H1 (cell line): Measurements from ENCODE around the gene PAX7. TPM values are rescaled to one million over a fixed set of nuclear protein-coding genes. Genes with fewer than 3 reads are reported as not detected.

Experiments
- CTCF ChIA-PET: fragments of 300-600 bp; sonication (Branson Sonifier 250); formaldehyde crosslinking; loops from one replicate; lab custom pipeline; 2021; ENCODE audit not compliant: partially characterized antibody; lab: Charles Lee
- POLR2A ChIA-PET: fragments of 300-600 bp; sonication (Branson Sonifier 250); formaldehyde crosslinking; loops from one replicate; lab custom pipeline; 2021; ENCODE audit warnings: inconsistent platforms; ENCODE audit not compliant: partially characterized antibody; lab: Charles Lee
- DNase-seq, 2 experiments: peaks; one replicate each; pipeline versions ENCODE4 v3.0.0 to v3.0.0-alpha.2; 2010 to 2022; ENCODE audit warnings: low spot score in 2 of 2, low read depth in 1 of 2, mixed read lengths in 1 of 2
- FAIRE-seq: peaks from 2 replicates; lab custom pipeline; 2011; peaks lifted over from hg19 to GRCh38; lab: Jason Lieb, UNC
- H2AFZ ChIP-seq: 2 replicates; pipeline ENCODE4 v1.8.1; 2012; ENCODE audit warnings: low read length, inconsistent platforms
- H2AK5ac ChIP-seq: 2 replicates; pipeline ENCODE4 v1.6.1; 2013; ENCODE audit warnings: low read depth, low read length
- H2BK120ac ChIP-seq: replicated peaks from 2 replicates; pipeline ENCODE3; 2013; ENCODE audit warnings: low read depth, low read length, inconsistent platforms
- H2BK12ac ChIP-seq: 2 replicates; pipeline ENCODE4 v1.6.1; 2013; ENCODE audit warnings: low read depth, low read length
- H2BK15ac ChIP-seq: 2 replicates; pipeline ENCODE4 v1.6.1; 2013; ENCODE audit warnings: low read length
- H2BK20ac ChIP-seq: 2 replicates; pipeline ENCODE4 v1.6.1; 2013; ENCODE audit warnings: low read length
- H2BK5ac ChIP-seq: 2 replicates; pipeline ENCODE4 v1.6.1; 2013; ENCODE audit warnings: low read depth, low read length
- H3K14ac ChIP-seq: 2 replicates; pipeline ENCODE4 v1.6.1; 2013; ENCODE audit warnings: inconsistent platforms; ENCODE audit not compliant: insufficient read length
- H3K18ac ChIP-seq: 2 replicates; pipeline ENCODE4 v1.6.1; 2013; ENCODE audit warnings: low read length; ENCODE audit errors: extremely low read depth
- H3K23ac ChIP-seq: 2 replicates; pipeline ENCODE4 v1.6.1; 2013; ENCODE audit warnings: inconsistent platforms; ENCODE audit not compliant: insufficient read length
- H3K23me2 ChIP-seq: 2 replicates; pipeline ENCODE4 v1.6.1; 2013; ENCODE audit warnings: low read depth, low read length
- H3K27ac ChIP-seq: 2 replicates; pipeline ENCODE4 v1.6.1; 2011; ENCODE audit warnings: low read depth, low read length, inconsistent platforms
- H3K27me3 ChIP-seq, 4 experiments: replicated peaks in 1 of 4; 1 replicate in 1 of 4; 2 replicates in 3 of 4; pipeline versions ENCODE4 v1.6.1 to v1.8.1; 2011 to 2013; ENCODE audit warnings: low read length in 3 of 4, mild to moderate bottlenecking in 3 of 4, inconsistent platforms in 2 of 4, mixed read lengths in 2 of 4, moderate library complexity in 1 of 4; ENCODE audit not compliant: control insufficient read depth in 3 of 4, insufficient read depth in 3 of 4; ENCODE audit errors: extremely low read depth in 1 of 4
- H3K36me3 ChIP-seq, 4 experiments: 2 replicates each; pipeline versions ENCODE4 v1.6.1 to v1.8.1; 2011 to 2013; ENCODE audit warnings: mild to moderate bottlenecking in 4 of 4, low read length in 3 of 4, moderate library complexity in 2 of 4, control low read depth in 1 of 4, inconsistent platforms in 1 of 4; ENCODE audit not compliant: insufficient read depth in 4 of 4, control insufficient read depth in 2 of 4
- H3K4ac ChIP-seq: replicated peaks from 2 replicates; pipeline ENCODE3; 2013; ENCODE audit warnings: low read length, low read depth, mixed read lengths, inconsistent platforms; ENCODE audit not compliant: insufficient read length
- H3K4me1 ChIP-seq, 4 experiments: replicated peaks in 1 of 4; 1 replicate in 1 of 4; 2 replicates in 3 of 4; pipeline versions ENCODE4 v1.6.1 to v1.8.1; 2011 to 2013; ENCODE audit warnings: low read length in 3 of 4, inconsistent platforms in 2 of 4, mixed read lengths in 1 of 4; ENCODE audit not compliant: insufficient read depth in 4 of 4, control insufficient read depth in 3 of 4
- H3K4me2 ChIP-seq, 2 experiments: 2 replicates each; pipeline versions ENCODE4 v1.6.1 to v1.8.1; 2011 to 2013; ENCODE audit warnings: low read depth in 2 of 2, low read length in 2 of 2, control low read depth in 1 of 2, inconsistent platforms in 1 of 2, mild to moderate bottlenecking in 1 of 2; ENCODE audit not compliant: insufficient read depth in 1 of 2
- H3K4me3 ChIP-seq, 4 experiments: fragments of 200-600, 300-600 bp in 1 of 4; sonication (generic), shearing (Covaris generic), sonication (Bioruptor Twin) in 1 of 4; 2 replicates each; pipeline versions ENCODE4 v1.5.1 to v1.8.1; 2011 to 2016; ENCODE audit warnings: low read length in 4 of 4, low read depth in 3 of 4, control low read depth in 2 of 4, inconsistent platforms in 2 of 4, mild to moderate bottlenecking in 2 of 4, mixed read lengths in 1 of 4, moderate library complexity in 1 of 4; ENCODE audit not compliant: insufficient read depth in 2 of 4; ENCODE audit errors: extremely low read depth in 1 of 4
- H3K56ac ChIP-seq: replicated peaks from 2 replicates; pipeline ENCODE3; 2013; ENCODE audit warnings: low read depth, mild to moderate bottlenecking, mixed read lengths, low read length, inconsistent platforms; ENCODE audit not compliant: insufficient read length
- H3K79me1 ChIP-seq: 2 replicates; pipeline ENCODE4 v1.6.1; 2013; ENCODE audit warnings: low read depth, low read length, control low read depth
- H3K79me2 ChIP-seq, 2 experiments: 2 replicates each; pipeline versions ENCODE4 v1.6.1 to v1.8.1; 2012 to 2013; ENCODE audit warnings: low read length in 2 of 2, mild to moderate bottlenecking in 2 of 2, inconsistent platforms in 1 of 2; ENCODE audit not compliant: insufficient read depth in 2 of 2, control insufficient read depth in 1 of 2
- H3K9ac ChIP-seq, 4 experiments: replicated peaks in 1 of 4; 1 replicate in 1 of 4; 2 replicates in 3 of 4; pipeline versions ENCODE4 v1.6.1 to v1.8.1; 2011 to 2013; ENCODE audit warnings: low read depth in 3 of 4, low read length in 3 of 4, control low read depth in 2 of 4, mild to moderate bottlenecking in 2 of 4, moderate library complexity in 2 of 4, inconsistent platforms in 1 of 4; ENCODE audit errors: extremely low read depth in 1 of 4
- H3K9me3 ChIP-seq, 2 experiments: 2 replicates each; pipeline versions ENCODE4 v1.6.1 to v1.8.1; 2012 to 2013; ENCODE audit warnings: mild to moderate bottlenecking in 2 of 2, moderate library complexity in 2 of 2, control low read depth in 1 of 2, inconsistent platforms in 1 of 2, low read depth in 1 of 2, low read length in 1 of 2, mixed read lengths in 1 of 2; ENCODE audit not compliant: insufficient read depth in 2 of 2
- H4K20me1 ChIP-seq, 2 experiments: replicated peaks in 1 of 2; 2 replicates each; pipeline versions ENCODE3 to v1.8.1; 2011 to 2013; ENCODE audit warnings: inconsistent platforms in 2 of 2, low read length in 2 of 2, mild to moderate bottlenecking in 1 of 2; ENCODE audit not compliant: insufficient read depth in 2 of 2, control insufficient read depth in 1 of 2
- H4K5ac ChIP-seq: 2 replicates; pipeline ENCODE4 v1.6.1; 2013; ENCODE audit warnings: low read length, low read depth, mixed read lengths, inconsistent platforms; ENCODE audit not compliant: insufficient read length
- H4K8ac ChIP-seq: 2 replicates; pipeline ENCODE4 v1.8.0; 2013; ENCODE audit warnings: mild to moderate bottlenecking, moderate library complexity, low read length, inconsistent platforms; ENCODE audit not compliant: insufficient read depth; ENCODE audit errors: extremely low read depth
- H4K91ac ChIP-seq: replicated peaks from 2 replicates; pipeline ENCODE3; 2013; ENCODE audit warnings: low read length, mixed read lengths, inconsistent platforms; ENCODE audit not compliant: insufficient read length
- GABPA ChIP-seq: IDR thresholded peaks from 2 replicates; pipeline ENCODE4 v1.6.1; 2011; ENCODE audit warnings: mild to moderate bottlenecking, low read length, moderate library complexity, borderline replicate concordance; ENCODE audit not compliant: insufficient read depth
- HDAC2 ChIP-seq, 2 experiments: fragments of 300-600 bp in 1 of 2; sonication (generic) in 1 of 2; IDR thresholded peaks; 2 replicates each; pipeline ENCODE4 v1.6.1; 2011 to 2012; ENCODE audit warnings: low read depth in 2 of 2, low read length in 2 of 2, mild to moderate bottlenecking in 2 of 2, moderate library complexity in 2 of 2, borderline replicate concordance in 1 of 2, inconsistent platforms in 1 of 2
- MAFK ChIP-seq: IDR thresholded peaks from 2 replicates; pipeline ENCODE4 v1.6.1; 2012; ENCODE audit warnings: low read depth, mild to moderate bottlenecking, improper control_type of control experiment, low read length
- PHF8 ChIP-seq: fragments of 200-600 bp; sonication (generic); conservative IDR thresholded peaks from 2 replicates; pipeline ENCODE4 v1.7.1; 2012; ENCODE audit warnings: low read depth, mild to moderate bottlenecking, inconsistent platforms, low read length, moderate library complexity
- RNF2 ChIP-seq: fragments of 200-900, 300-1000 bp; sonication (generic); IDR thresholded peaks from 2 replicates; pipeline ENCODE4 v1.7.1; 2016; ENCODE audit warnings: borderline replicate concordance, low read depth, mild to moderate bottlenecking, antibody characterized with exemption, low read length; ENCODE audit not compliant: poor library complexity, severe bottlenecking; ENCODE audit errors: missing control alignments
- SP1 ChIP-seq: IDR thresholded peaks from 2 replicates; pipeline ENCODE4 v1.6.1; 2011; ENCODE audit warnings: low read depth, low read length
- SP2 ChIP-seq: IDR thresholded peaks from 2 replicates; pipeline ENCODE4 v1.6.1; 2012; ENCODE audit warnings: mild to moderate bottlenecking, low read length, inconsistent platforms
- SP4 ChIP-seq: IDR thresholded peaks from 2 replicates; pipeline ENCODE4 v1.6.1; 2012; ENCODE audit warnings: low read length, inconsistent platforms
- WGBS, 2 experiments: shearing (Covaris generic) in 1 of 2; methylation state at CpG; one replicate each; pipeline versions ENCODE4 v1.1.6 to v1.1.7; 2013 to 2015; ENCODE audit warnings: low lambda C conversion rate in 2 of 2, mixed read lengths in 2 of 2, inconsistent platforms in 1 of 2, low coverage in 1 of 2, missing lambda C conversion rate in 1 of 2; ENCODE audit not compliant: insufficient replicate concordance in 2 of 2, insufficient coverage in 1 of 2, insufficient read length in 1 of 2; ENCODE audit errors: extremely low coverage in 1 of 2, missing lambda C conversion rate in 1 of 2; 5-methylcytosine and 5-hydroxymethylcytosine counted together
- polyA plus RNA-seq, 7 experiments: library from polyadenylated mRNA; depleted of rRNA in 3 of 7; stranded (reverse) in 5 of 7; unstranded in 2 of 7; fragments of >200 nt in 5 of 7; fragments of 200-250 nt in 2 of 7; gene quantifications; 1 replicate in 5 of 7; 2 replicates in 1 of 7; 4 replicates in 1 of 7; pipeline versions ENCODE4 v1.2.1 to v1.2.3, GENCODE V29; 2011 to 2013; ENCODE audit warnings: missing spikeins in 2 of 7, mixed read lengths in 2 of 7
- total RNA-seq: library from RNA; stranded (reverse); fragmentation: NEBNext Ultra II Directional; extraction: Animal tissue kit (Norgen Biotek cat#: 25700); gene quantifications from 2 replicates; pipeline ENCODE4 v1.2.1, GENCODE V29; 2021
- TF ChIP-seq, protein P1 (sequence below): IDR thresholded peaks from 2 replicates; pipeline ENCODE4 v1.6.1; 2012; ENCODE audit warnings: inconsistent platforms
- TF ChIP-seq, protein P2 (sequence below): IDR thresholded peaks from 2 replicates; pipeline ENCODE4 v1.6.1; 2012; ENCODE audit warnings: low read length, inconsistent platforms

PAX7 gene
- total and polyA plus RNA-seq, 2 of the 8 experiments (the other 6 are each of a cell fraction or from before 2014, with no cell fraction given) = not detected

GRCh38 chr1:18792747-18793146, 162.1 kb downstream of the PAX7 start:
- Histone ChIP-seq H2AFZ (no peak overlapping the region), H2AK5ac (no peak overlapping the region), H3K79me1 (no peaks in the 10 kb centered on the region), H3K27ac (no peak overlapping the region), H4K8ac (no peak overlapping the region), H3K9ac (no peak overlapping the region), H3K4ac (no peak overlapping the region), H2BK20ac (no peak overlapping the region), H2BK15ac (no peak overlapping the region), H3K36me3 (no peaks in the 10 kb centered on the region), H3K56ac (no peak overlapping the region), H3K9me3 (no peaks in the 10 kb centered on the region), H3K23ac (no peak overlapping the region), H3K79me2 (no peaks in the 10 kb centered on the region), H2BK5ac (no peak overlapping the region), H3K14ac (no peak overlapping the region), H2BK120ac (no peak overlapping the region), H3K4me3 (no peak overlapping the region), H3K23me2 (no peaks in the 10 kb centered on the region), H3K27me3 (peaks cover 0 to 4% (median 0%) of the 10 kb centered on the region in 4 experiments; a peak in 3 of 7 replicates), H4K5ac (no peak overlapping the region), H3K4me2 (no peak overlapping the region), H2BK12ac (no peak overlapping the region; the same call in 1 of the 2 replicates), H3K4me1 (peaks cover 3 to 12% (median 7%) of the 10 kb centered on the region in 4 experiments; a peak in 6 of 7 replicates), H4K91ac (no peak overlapping the region), H3K18ac (no peak overlapping the region), H4K20me1 (no peaks in the 10 kb centered on the region)
- ChIA-PET CTCF (interaction anchor here (1.0 to 5.2 kb wide), 7 partner anchors 8 to 196 kb away, joined by 3 to 23 read pairs (median 3); no protein-coding TSS in a partner anchor), POLR2A (interaction anchor here (1.1 to 1.3 kb wide), 2 partner anchors 8 to 14 kb away, joined by 3 read pairs; no protein-coding TSS in a partner anchor)
- DNase-seq = no peak
- no peak for FAIRE-seq
- WGBS, 2 experiments = 74% methylated on average over 3 of the region's 3 CpGs; no CpG with 5 or more reads in 1 of the 2 experiments
- TF ChIP-seq, protein P1, sequence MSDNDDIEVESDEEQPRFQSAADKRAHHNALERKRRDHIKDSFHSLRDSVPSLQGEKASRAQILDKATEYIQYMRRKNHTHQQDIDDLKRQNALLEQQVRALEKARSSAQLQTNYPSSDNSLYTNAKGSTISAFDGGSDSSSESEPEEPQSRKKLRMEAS = no peak
- TF ChIP-seq SP4 (no peak), GABPA (no peak), SP2 (no peak), MAFK (no peak), RNF2 (no peak), PHF8 (no peak), HDAC2 (IDR thresholded peaks at IDR 0.05; ENCODE audit: borderline replicate concordance in 1 of 2, low read depth in 2 of 2, low read length in 2 of 2) (no peak), SP1 (no peak)
- TF ChIP-seq, protein P2, sequence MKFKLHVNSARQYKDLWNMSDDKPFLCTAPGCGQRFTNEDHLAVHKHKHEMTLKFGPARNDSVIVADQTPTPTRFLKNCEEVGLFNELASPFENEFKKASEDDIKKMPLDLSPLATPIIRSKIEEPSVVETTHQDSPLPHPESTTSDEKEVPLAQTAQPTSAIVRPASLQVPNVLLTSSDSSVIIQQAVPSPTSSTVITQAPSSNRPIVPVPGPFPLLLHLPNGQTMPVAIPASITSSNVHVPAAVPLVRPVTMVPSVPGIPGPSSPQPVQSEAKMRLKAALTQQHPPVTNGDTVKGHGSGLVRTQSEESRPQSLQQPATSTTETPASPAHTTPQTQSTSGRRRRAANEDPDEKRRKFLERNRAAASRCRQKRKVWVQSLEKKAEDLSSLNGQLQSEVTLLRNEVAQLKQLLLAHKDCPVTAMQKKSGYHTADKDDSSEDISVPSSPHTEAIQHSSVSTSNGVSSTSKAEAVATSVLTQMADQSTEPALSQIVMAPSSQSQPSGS = no peak
